Breast epithelium (tissue), 3 donors: ENCODE results near the gene KIAA1549.

Source experiments
- CTCF ChIP-seq, 3 donors: fragments of 450-650 bp; IDR thresholded peaks; one replicate each; pipeline ENCODE4 v1.5.1; 2016 to 2017; ENCODE audit warnings: antibody characterized with exemption in 3 of 3, mild to moderate bottlenecking in 3 of 3, moderate library complexity in 3 of 3
- POLR2AphosphoS5 ChIP-seq, 3 donors: sonication (generic); formaldehyde crosslinking; IDR thresholded peaks; one replicate each; pipeline ENCODE4 v1.6.1; 2017; ENCODE audit warnings: antibody characterized with exemption in 3 of 3

- TF ChIP-seq POLR2AphosphoS5 (IDR thresholded peaks at IDR 0.05) (no peak), CTCF (IDR thresholded peaks at IDR 0.05) (no peak)
Observed at GRCh38 chr7:138974675-138975292, 6.4 kb downstream of the KIAA1549 start.
